ENCODE measurements around the gene CASTOR1.

The CASTOR1 gene

GRCh38 chr22:30299322-30299721 is 10.0 kb upstream of the CASTOR1 start:
- no peak overlapping the region for H3K4me3 ChIP-seq (ENCODE audit: low read depth, low read length)
- no peak for TF ChIP-seq CTCF (IDR thresholded peaks at IDR 0.05; ENCODE audit: control insufficient read depth, extremely low read depth, insufficient read depth)

GRCh38 chr22:30297991-30298701 is 8.8 kb upstream of the CASTOR1 start:
- peak; percentile 98 for DNase-seq (ENCODE audit: low read depth)
- peak; percentile 49 for TF ChIP-seq CTCF (IDR thresholded peaks at IDR 0.05; ENCODE audit: control insufficient read depth, extremely low read depth, insufficient read depth)
- peak overlapping the region; percentile 21; the same call in 1 of the 2 replicates for H3K4me3 ChIP-seq (ENCODE audit: low read depth, low read length)

More at GRCh38 chr22:30299322-30299721, 10.0 kb upstream of the CASTOR1 start:
- DNase-seq (ENCODE audit: low read depth): no peak

- H3K4me3 ChIP-seq (ENCODE audit: low read depth, low read length): no peak overlapping the region
- no peak for TF ChIP-seq CTCF (IDR thresholded peaks at IDR 0.05; ENCODE audit: control insufficient read depth, extremely low read depth, insufficient read depth)
- DNase-seq (ENCODE audit: low read depth): no peak
Observed at GRCh38 chr22:30297276-30297990, 8.1 kb upstream of the CASTOR1 start.

- TF ChIP-seq CTCF (IDR thresholded peaks at IDR 0.05; ENCODE audit: control insufficient read depth, extremely low read depth, insufficient read depth): no peak
- DNase-seq (ENCODE audit: low read depth): no peak
- no peak overlapping the region for H3K4me3 ChIP-seq (ENCODE audit: low read depth, low read length)
Observed at GRCh38 chr22:30296833-30297232, 7.5 kb upstream of the CASTOR1 start.

- TF ChIP-seq CTCF (IDR thresholded peaks at IDR 0.05; ENCODE audit: control insufficient read depth, extremely low read depth, insufficient read depth): no peak
Observed at GRCh38 chr22:30296324-30296723, 7.0 kb upstream of the CASTOR1 start.

GRCh38 chr22:30295576-30295975 is 6.3 kb upstream of the CASTOR1 start:
- DNase-seq (ENCODE audit: low read depth): no peak
- TF ChIP-seq CTCF (IDR thresholded peaks at IDR 0.05; ENCODE audit: control insufficient read depth, extremely low read depth, insufficient read depth): no peak
- no peak overlapping the region for H3K4me3 ChIP-seq (ENCODE audit: low read depth, low read length)

More at GRCh38 chr22:30296324-30296723, 7.0 kb upstream of the CASTOR1 start:
- no peak for DNase-seq (ENCODE audit: low read depth)
- no peak overlapping the region for H3K4me3 ChIP-seq (ENCODE audit: low read depth, low read length)

Measured in LNCaP clone FGC (cell line).